C4-2B (cell line): ENCODE results near the gene MRPL20.

Source experiments
- ZFX ChIP-seq: fragments of 450-650 bp; IDR thresholded peaks from 2 replicates; pipeline ENCODE4 v1.6.1; 2017
- TF ChIP-seq, protein P1 (sequence below): fragments of 450-650 bp; conservative IDR thresholded peaks from 2 replicates; pipeline ENCODE4 v1.5.1; 2017; ENCODE audit warnings: mild to moderate bottlenecking

DNA sequence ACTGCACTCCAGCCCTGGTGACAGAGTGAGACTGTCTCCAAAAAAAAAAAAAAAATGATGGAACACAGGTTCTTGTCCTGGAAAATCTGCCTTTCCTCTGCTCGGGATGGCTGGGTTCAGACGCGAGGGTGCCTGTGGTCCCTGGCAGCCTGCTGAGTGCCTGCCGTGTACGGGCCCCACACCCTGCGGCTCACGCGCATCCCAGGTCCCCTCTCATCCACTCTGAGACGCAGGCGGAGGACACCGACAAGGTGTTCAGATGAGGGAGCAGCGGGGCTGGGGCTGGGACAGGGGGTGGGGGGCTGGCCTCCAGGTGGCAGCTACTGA, 18.3 kb upstream of the MRPL20 start:
- TF ChIP-seq, protein P1, sequence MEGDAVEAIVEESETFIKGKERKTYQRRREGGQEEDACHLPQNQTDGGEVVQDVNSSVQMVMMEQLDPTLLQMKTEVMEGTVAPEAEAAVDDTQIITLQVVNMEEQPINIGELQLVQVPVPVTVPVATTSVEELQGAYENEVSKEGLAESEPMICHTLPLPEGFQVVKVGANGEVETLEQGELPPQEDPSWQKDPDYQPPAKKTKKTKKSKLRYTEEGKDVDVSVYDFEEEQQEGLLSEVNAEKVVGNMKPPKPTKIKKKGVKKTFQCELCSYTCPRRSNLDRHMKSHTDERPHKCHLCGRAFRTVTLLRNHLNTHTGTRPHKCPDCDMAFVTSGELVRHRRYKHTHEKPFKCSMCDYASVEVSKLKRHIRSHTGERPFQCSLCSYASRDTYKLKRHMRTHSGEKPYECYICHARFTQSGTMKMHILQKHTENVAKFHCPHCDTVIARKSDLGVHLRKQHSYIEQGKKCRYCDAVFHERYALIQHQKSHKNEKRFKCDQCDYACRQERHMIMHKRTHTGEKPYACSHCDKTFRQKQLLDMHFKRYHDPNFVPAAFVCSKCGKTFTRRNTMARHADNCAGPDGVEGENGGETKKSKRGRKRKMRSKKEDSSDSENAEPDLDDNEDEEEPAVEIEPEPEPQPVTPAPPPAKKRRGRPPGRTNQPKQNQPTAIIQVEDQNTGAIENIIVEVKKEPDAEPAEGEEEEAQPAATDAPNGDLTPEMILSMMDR: no peak
- no peak for TF ChIP-seq ZFX
